Measurements from ENCODE around the gene PRKN. TPM values are rescaled to one million over a fixed set of nuclear protein-coding genes. Genes with fewer than 3 reads are reported as not detected.

PRKN gene
- polyA plus RNA-seq, 3 donors: 8.3 to 11.0 (median 9.2) TPM

- no peak for DNase-seq (ENCODE audit: low read depth in 3 of 3, low spot score in 2 of 3)
Measured at GRCh38 chr6:162336359-162336758, 391.2 kb downstream of the PRKN start.

DNA sequence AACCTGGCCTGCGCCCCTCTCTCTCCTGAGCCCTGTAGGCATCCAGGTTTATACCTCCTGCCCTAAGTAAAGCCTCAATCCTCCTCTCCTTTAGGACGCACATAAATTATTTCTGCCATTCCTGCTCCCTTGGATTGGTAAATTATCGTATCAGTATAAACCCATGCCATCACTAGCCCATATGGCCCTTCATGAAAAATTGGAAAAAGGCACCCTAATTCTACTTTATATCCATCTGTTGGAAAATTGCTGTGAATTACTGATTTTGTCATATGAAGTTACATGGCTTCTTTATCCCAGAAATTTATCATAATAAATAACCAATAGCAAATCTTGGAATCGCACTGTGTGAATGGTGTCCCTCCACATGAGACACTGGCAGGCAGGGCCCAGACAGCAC, 395.2 kb downstream of the PRKN start:
- DNase-seq (ENCODE audit: low read depth in 3 of 3, low spot score in 2 of 3): no peak

GRCh38 chr6:162331911-162332310, 395.7 kb downstream of the PRKN start:
- no peak for DNase-seq (ENCODE audit: low read depth in 3 of 3, low spot score in 2 of 3)

DNA sequence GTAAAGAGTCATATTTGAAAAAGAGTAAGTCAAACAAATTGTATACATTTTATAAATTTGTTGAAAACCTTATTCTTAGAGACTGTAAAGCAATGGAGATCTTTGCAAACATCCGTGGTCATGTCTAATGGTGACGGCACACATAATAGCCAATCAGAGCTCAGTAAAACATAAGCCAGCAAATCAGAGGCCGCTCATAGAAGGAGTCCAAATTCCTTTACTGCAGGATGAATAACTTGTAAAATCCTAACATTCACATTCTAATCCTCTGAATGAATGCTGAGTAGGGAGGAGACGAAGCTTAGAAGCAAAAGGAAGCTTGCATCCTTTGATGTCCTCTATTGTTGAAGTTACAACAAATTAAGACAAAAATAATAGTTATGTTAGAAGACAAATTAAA, 401.7 kb downstream of the PRKN start:
- no peak for DNase-seq (ENCODE audit: low read depth in 3 of 3, low spot score in 2 of 3)

DNA sequence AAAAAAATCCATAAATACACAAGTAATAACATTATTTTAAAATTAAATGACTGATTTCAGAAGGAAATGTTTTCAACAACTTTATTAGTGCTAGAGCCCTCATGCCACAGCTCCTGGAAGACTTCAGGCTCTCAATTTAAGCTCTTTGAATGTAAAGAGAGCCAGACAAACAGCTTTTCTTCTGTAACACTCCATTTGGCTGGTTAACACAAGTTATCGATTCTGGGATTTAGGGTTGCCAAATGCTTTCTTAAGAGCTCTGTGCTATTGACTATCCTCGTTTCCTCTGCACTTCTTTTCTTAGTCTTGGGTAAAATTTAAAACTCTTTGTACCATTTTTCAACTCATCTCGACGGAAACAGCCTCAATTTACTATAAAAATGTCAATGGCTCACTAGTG, 402.5 kb downstream of the PRKN start:
- no peak for DNase-seq (ENCODE audit: low read depth in 3 of 3, low spot score in 2 of 3)

DNA sequence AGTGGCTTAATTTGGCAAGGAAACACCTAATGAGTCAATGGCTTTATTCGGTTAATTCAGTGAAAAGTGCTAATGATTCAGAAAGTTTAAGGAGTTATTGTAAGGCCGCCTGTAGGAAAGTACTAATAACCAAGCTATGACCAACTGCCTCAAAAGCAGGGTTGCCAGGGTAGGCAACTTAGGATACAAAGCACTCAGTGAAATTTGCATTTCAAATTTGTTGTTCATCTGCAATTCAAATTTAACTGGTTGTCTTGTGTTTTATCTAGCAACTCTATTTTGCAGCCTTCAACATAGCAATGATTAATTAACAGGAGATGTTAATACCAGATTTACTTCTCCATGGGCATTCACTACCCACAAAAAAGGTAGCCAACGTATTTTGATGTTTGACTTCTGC, 412.3 kb downstream of the PRKN start:
- no peak for DNase-seq (ENCODE audit: low read depth in 3 of 3, low spot score in 2 of 3)

DNA sequence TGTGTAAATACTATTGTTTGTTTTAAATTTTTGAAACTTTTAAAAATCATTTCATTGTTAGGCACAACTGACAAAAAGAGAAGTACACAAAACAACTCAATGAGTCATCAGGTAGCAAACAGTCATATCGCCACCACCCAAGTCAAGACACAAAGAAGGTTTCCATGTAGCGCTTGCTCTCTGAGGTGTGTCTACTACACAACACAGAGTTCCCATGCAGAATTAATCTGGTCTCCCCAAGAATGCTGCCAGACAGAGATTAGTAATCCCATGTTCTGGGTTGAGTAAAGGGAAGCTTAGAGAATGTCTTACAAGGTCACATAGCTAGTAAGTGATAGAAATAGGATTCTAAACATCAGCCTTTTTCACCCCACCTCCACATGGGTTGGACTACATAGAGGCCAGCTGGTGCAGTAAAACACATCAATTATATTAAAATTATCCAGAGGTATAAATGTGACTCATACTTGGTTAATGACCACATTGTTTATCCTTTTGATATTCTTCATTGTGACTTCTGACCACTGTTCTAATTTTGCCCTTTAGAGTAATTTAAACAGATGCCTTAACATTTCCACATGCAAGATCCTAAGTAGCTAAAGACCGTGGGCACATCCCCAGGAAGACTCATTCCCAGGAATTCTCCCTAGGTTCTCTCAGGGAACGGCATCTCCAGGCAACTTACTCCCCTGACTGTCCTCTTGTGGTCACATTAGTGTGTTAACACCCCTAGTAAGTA, 413.5 kb downstream of the PRKN start:
- DNase-seq (ENCODE audit: low read depth in 3 of 3, low spot score in 2 of 3): no peak

- DNase-seq (ENCODE audit: low read depth in 3 of 3, low spot score in 2 of 3): no peak
Measured at GRCh38 chr6:162307865-162308264, 419.7 kb downstream of the PRKN start.

DNA sequence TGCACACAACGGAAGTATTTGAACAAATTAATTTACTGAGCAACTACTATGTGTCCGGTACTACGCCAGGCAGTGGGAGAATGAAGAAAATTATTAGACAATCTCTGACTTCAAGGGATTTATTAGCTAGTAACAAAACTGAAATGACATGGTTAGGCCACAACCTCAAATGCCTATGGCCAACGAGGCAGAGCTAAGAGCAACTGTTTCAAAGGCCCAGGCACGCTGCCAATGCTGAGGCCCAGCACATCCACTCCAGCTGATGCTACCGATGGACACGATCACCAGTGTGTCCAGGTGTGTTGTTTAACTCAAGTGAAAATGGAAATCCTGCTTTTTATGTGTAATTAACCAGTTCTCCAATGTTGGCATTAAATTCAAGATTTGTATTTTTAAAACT, 420.9 kb downstream of the PRKN start:
- no peak for DNase-seq (ENCODE audit: low read depth in 3 of 3, low spot score in 2 of 3)

- DNase-seq (ENCODE audit: low read depth in 3 of 3, low spot score in 2 of 3): no peak
Measured at GRCh38 chr6:162301128-162301527, 426.4 kb downstream of the PRKN start.

DNA sequence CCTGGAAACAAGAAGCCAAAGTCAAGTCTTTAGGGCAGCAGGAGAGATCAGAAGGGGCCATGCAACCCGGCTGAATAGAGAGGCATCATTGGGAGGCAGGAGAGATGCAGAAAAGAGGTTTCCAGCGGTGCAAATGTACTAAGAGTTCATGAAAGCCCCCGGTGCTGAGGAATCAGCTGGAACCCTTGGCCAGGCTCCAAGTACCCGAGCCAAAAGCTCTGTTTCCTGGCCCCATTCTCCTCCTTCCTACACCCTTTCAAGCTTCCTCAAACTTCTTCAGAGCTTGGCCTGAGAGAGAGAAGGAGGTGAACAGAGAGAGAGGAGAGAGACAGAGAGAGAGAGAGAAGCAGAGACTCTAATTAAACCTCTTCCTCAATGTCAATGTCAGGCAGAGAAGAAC, 433.5 kb downstream of the PRKN start:
- no peak for DNase-seq (ENCODE audit: low read depth in 3 of 3, low spot score in 2 of 3)

GRCh38 chr6:162292915-162293314, 434.7 kb downstream of the PRKN start:
- no peak for DNase-seq (ENCODE audit: low read depth in 3 of 3, low spot score in 2 of 3)

DNA sequence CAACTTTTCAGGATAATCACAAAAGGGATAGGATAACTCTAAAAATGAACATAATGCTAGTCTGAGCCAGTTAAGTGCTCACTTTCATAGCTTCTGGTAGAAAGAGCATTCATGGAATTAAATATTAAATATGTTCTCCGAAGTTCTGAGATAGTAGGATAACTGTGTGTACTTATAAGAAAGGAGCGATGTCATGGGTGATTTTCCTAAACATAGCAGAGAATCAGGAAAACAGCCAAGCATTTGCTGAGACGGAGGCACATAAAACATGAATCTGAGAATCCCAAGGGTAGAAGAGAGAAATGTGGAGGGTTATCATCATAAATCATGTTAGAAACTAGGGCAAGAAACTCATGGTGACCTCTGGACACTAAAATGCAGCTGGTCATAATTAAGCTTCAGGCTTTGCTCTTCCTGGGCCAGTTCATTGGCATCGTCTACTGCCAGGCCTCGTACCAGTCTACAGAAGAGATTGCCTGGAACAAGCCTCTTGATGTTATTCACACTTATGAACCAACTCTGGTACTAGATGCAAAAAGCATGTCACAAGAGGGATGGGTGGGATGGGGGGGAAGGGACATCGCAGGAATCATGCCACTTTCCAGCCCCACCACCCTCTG, 436.6 kb downstream of the PRKN start:
- DNase-seq (ENCODE audit: low read depth in 3 of 3, low spot score in 2 of 3): no peak

- DNase-seq (ENCODE audit: low read depth in 3 of 3, low spot score in 2 of 3): no peak
Measured at GRCh38 chr6:162289972-162290371, 437.6 kb downstream of the PRKN start.

DNA sequence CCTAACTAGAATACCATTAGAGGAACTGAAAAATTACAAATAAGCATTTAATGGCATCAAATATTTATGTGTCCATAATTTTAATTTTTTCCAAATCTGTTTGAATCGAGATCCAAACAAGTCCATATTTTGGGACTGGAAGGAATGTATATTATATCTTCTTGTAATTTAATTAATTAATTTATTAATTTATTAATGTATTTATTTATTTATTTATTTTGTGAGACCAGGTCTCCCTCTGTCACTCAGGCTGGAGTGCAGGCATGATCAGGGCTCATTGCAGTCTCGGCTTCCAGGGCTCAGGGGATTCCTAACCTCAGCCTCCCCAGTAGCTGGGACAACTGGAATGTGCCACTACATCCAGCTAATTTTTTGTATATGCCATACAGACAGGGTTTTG, 453.6 kb downstream of the PRKN start:
- DNase-seq (ENCODE audit: low read depth in 3 of 3, low spot score in 2 of 3): no peak

DNA sequence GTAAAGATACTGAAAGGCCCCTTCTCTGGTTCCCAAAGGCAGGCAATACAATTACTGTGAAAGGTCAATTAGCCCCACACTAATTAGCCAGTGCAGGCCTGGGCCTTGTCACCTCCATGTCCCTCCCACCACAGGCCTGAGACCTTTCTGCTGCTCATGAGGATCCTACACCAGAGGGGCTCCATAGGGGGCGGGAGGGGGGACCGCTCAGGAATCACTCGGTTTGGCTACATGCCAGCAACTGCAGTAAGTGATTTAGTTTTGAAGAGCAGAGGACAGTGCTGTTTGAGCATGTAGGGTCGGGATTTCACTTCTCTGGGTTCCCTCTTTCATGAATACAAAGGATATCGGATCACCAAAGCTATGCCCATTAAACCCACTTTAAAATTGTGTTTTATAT, 455.6 kb downstream of the PRKN start:
- no peak for DNase-seq (ENCODE audit: low read depth in 3 of 3, low spot score in 2 of 3)

GRCh38 chr6:162270966-162271365, 456.6 kb downstream of the PRKN start:
- DNase-seq (ENCODE audit: low read depth in 3 of 3, low spot score in 2 of 3): no peak

DNA sequence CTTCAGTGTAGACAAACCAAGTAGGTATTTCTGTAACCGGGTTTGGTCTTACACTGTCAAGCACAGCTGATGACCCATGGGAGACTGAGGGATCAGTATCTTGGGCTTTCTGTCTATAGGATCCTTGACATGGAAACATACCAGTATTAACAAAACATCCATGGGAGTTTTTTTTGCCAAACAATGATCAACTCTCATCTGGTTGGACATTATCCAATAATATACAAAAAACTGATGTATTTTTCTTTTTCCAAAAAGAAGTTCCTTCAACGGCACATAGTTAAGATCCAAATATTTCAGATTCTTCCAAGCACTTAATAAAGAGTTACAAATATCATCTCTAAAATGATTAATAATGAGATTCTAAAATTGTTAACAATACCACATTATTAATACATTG, 459.9 kb downstream of the PRKN start:
- DNase-seq (ENCODE audit: low read depth in 3 of 3, low spot score in 2 of 3): no peak

- DNase-seq (ENCODE audit: low read depth in 3 of 3, low spot score in 2 of 3): no peak
Measured at GRCh38 chr6:162267126-162267525, 460.4 kb downstream of the PRKN start.

- no peak for DNase-seq (ENCODE audit: low read depth in 3 of 3, low spot score in 2 of 3)
Measured at GRCh38 chr6:162264581-162264980, 463.0 kb downstream of the PRKN start.

GRCh38 chr6:162262466-162263196, 464.9 kb downstream of the PRKN start:
- no peak for DNase-seq (ENCODE audit: low read depth in 3 of 3, low spot score in 2 of 3)

GRCh38 chr6:162261598-162261997, 466.0 kb downstream of the PRKN start:
- no peak for DNase-seq (ENCODE audit: low read depth in 3 of 3, low spot score in 2 of 3)
